Endothelial cell of umbilical vein (primary cell): ENCODE measurements around the gene GMPPB. TPM values are rescaled to one million over a fixed set of nuclear protein-coding genes. Genes with fewer than 3 reads are reported as not detected.
A peak's percentile ranks its signal among the peaks of the same experiment; 100 is the strongest.
"Not testable (repeated sequence)": the region's sequence is repeated elsewhere in the genome, so short reads cannot be mapped to it uniquely, and the experiment has no call there.

ENCODE experiments used
- BruUV-seq: library from RNA; stranded (reverse); fragments of 400-500 nt; replicated peaks from 2 replicates; lab custom pipeline; 2021; lab: Mats Ljungman, UMichigan
- CTCF ChIA-PET: fragments of 300-600, 350-600 bp; sonication (Branson Sonifier 250); formaldehyde crosslinking; loops from one replicate; lab custom pipeline; 2021; ENCODE audit warnings: antibody characterized with exemption, inconsistent platforms; lab: Charles Lee
- POLR2A ChIA-PET: fragments of 300-600, 350-600 bp; sonication (Branson Sonifier 250); formaldehyde crosslinking; loops from one replicate; lab custom pipeline; 2021; ENCODE audit warnings: antibody characterized with exemption, inconsistent platforms; lab: Charles Lee
- DNase-seq: peaks from one replicate; pipeline ENCODE4 v3.0.0-alpha.2; 2011; ENCODE audit warnings: low read depth, low spot score
- FAIRE-seq: peaks from 2 replicates; lab custom pipeline; 2011; peaks lifted over from hg19 to GRCh38; lab: Jason Lieb, UNC
- H2AFZ ChIP-seq: 2 replicates; pipeline ENCODE4 v1.6.0; 2012; ENCODE audit warnings: low read depth, low read length, control low read depth, inconsistent platforms
- H3K27ac ChIP-seq: 2 replicates; pipeline ENCODE4 v1.5.1; 2011; ENCODE audit warnings: low read depth, mild to moderate bottlenecking, control low read depth, low read length, moderate library complexity; ENCODE audit not compliant: insufficient read depth
- H3K27me3 ChIP-seq, 2 experiments: 2 replicates each; pipeline versions ENCODE4 v1.6.0 to v1.6.1; 2011; ENCODE audit warnings: low read length in 2 of 2, mixed read lengths in 1 of 2; ENCODE audit not compliant: control insufficient read depth in 2 of 2, insufficient read depth in 2 of 2
- H3K36me3 ChIP-seq, 2 experiments: 2 replicates in 1 of 2; 3 replicates in 1 of 2; pipeline ENCODE4 v1.5.1; 2011; ENCODE audit warnings: low read length in 2 of 2, mild to moderate bottlenecking in 1 of 2, moderate library complexity in 1 of 2; ENCODE audit not compliant: control insufficient read depth in 2 of 2, insufficient read depth in 2 of 2; ENCODE audit errors: extremely low read depth in 1 of 2
- H3K4me1 ChIP-seq: 3 replicates; pipeline ENCODE4 v1.5.1; 2011; ENCODE audit warnings: mild to moderate bottlenecking, low read length; ENCODE audit not compliant: control insufficient read depth, insufficient read depth; ENCODE audit errors: extremely low read depth
- H3K4me2 ChIP-seq: 2 replicates; pipeline ENCODE4 v1.6.1; 2011; ENCODE audit warnings: low read length, control low read depth, mixed read lengths; ENCODE audit not compliant: insufficient read depth
- H3K4me3 ChIP-seq, 3 experiments: fragments of 200-600 bp in 1 of 3; sonication (generic), shearing (Covaris generic) in 1 of 3; replicated peaks in 1 of 3; 2 replicates each; pipeline ENCODE4 v1.5.1; 2011 to 2016; ENCODE audit warnings: control low read depth in 3 of 3, low read length in 3 of 3, mild to moderate bottlenecking in 2 of 3, inconsistent platforms in 1 of 3, low read depth in 1 of 3, moderate library complexity in 1 of 3; ENCODE audit not compliant: insufficient read depth in 1 of 3
- H3K79me2 ChIP-seq: 2 replicates; pipeline ENCODE4 v1.6.0; 2012; ENCODE audit warnings: low read length, inconsistent platforms; ENCODE audit not compliant: control insufficient read depth, insufficient read depth
- H3K9ac ChIP-seq: replicated peaks from 2 replicates; pipeline ENCODE3; 2011; ENCODE audit warnings: low read length, control low read depth; ENCODE audit not compliant: insufficient read depth; ENCODE audit errors: extremely low read depth
- H3K9me1 ChIP-seq: replicated peaks from 3 replicates; pipeline ENCODE4 v1.6.0; 2011; ENCODE audit warnings: mild to moderate bottlenecking, low read length; ENCODE audit not compliant: control insufficient read depth, insufficient read depth; ENCODE audit errors: extremely low read depth
- H3K9me3 ChIP-seq: replicated peaks from 2 replicates; pipeline ENCODE4 v1.5.1; 2012; ENCODE audit warnings: low read length, inconsistent platforms; ENCODE audit not compliant: control insufficient read depth, insufficient read depth
- H4K20me1 ChIP-seq: replicated peaks from 2 replicates; pipeline ENCODE3; 2011; ENCODE audit warnings: mild to moderate bottlenecking, low read length; ENCODE audit not compliant: control insufficient read depth, insufficient read depth; ENCODE audit errors: extremely low read depth
- EZH2 ChIP-seq: IDR thresholded peaks from 2 replicates; pipeline ENCODE4 v1.6.1; 2012; ENCODE audit warnings: borderline replicate concordance, low read depth, mild to moderate bottlenecking, moderate library complexity, low read length, inconsistent platforms; ENCODE audit not compliant: severe bottlenecking
- JUN ChIP-seq: IDR thresholded peaks from 2 replicates; pipeline ENCODE4 v1.6.1; 2011; ENCODE audit warnings: borderline replicate concordance, low read depth; ENCODE audit not compliant: insufficient read length, insufficient read depth
- MYC ChIP-seq: IDR thresholded peaks from one replicate; pipeline ENCODE4 v1.6.1; 2011; ENCODE audit warnings: mild to moderate bottlenecking, low read depth, low read length
- POLR2A ChIP-seq: IDR thresholded peaks from 2 replicates; pipeline ENCODE4 v1.6.1; 2012; ENCODE audit warnings: low read depth, mild to moderate bottlenecking, control low read depth, low read length
- POLR2AphosphoS5 ChIP-seq: IDR thresholded peaks from 2 replicates; pipeline ENCODE4 v1.6.1; 2012; ENCODE audit warnings: low read depth, mild to moderate bottlenecking, control low read depth, low read length, moderate library complexity; ENCODE audit not compliant: insufficient read depth
- dilution Hi-C: fragments of 300-500 bp; cut with MboI; formaldehyde crosslinking; loops from one replicate; pipeline ENCODE4 v1.15.0; 2019; ENCODE audit warnings: low sequenced_read_pairs; ENCODE audit not compliant: extremely low pct_ligation_motif_present
- intact Hi-C: fragments of 100-400 bp; cut with micrococcal nuclease; formaldehyde crosslinking; loops from one replicate; pipeline ENCODE4 v1.10.0; 2022
- polyA plus RNA-seq, 4 experiments: library from polyadenylated mRNA; depleted of rRNA in 3 of 4; stranded (reverse) in 3 of 4; unstranded in 1 of 4; fragments of >200 nt; gene quantifications; 2 replicates each; pipeline versions ENCODE4 v1.2.1 to v1.2.3, GENCODE V29; 2011 to 2012; ENCODE audit warnings: missing spikeins in 1 of 4
- total RNA-seq: library from RNA; stranded (reverse); gene quantifications from 2 replicates; pipeline ENCODE4 v1.2.3, GENCODE V29; 2021
- TF ChIP-seq, protein P1 (sequence below), 2 donors: IDR thresholded peaks; 1 replicate in 1 of 2; 2 replicates in 1 of 2; pipeline ENCODE4 v1.5.1; 2011; ENCODE audit warnings: low read length in 2 of 2, mild to moderate bottlenecking in 2 of 2, moderate library complexity in 2 of 2, control low read depth in 1 of 2, inconsistent platforms in 1 of 2, low read depth in 1 of 2; ENCODE audit not compliant: insufficient read depth in 1 of 2; ENCODE audit errors: extremely low read depth in 1 of 2

The GMPPB gene
- total and polyA plus RNA-seq, 2 donors (not counting 3 experiments of a cell fraction or from before 2014, with no cell fraction given): 52.5 to 62.0 TPM

DNA sequence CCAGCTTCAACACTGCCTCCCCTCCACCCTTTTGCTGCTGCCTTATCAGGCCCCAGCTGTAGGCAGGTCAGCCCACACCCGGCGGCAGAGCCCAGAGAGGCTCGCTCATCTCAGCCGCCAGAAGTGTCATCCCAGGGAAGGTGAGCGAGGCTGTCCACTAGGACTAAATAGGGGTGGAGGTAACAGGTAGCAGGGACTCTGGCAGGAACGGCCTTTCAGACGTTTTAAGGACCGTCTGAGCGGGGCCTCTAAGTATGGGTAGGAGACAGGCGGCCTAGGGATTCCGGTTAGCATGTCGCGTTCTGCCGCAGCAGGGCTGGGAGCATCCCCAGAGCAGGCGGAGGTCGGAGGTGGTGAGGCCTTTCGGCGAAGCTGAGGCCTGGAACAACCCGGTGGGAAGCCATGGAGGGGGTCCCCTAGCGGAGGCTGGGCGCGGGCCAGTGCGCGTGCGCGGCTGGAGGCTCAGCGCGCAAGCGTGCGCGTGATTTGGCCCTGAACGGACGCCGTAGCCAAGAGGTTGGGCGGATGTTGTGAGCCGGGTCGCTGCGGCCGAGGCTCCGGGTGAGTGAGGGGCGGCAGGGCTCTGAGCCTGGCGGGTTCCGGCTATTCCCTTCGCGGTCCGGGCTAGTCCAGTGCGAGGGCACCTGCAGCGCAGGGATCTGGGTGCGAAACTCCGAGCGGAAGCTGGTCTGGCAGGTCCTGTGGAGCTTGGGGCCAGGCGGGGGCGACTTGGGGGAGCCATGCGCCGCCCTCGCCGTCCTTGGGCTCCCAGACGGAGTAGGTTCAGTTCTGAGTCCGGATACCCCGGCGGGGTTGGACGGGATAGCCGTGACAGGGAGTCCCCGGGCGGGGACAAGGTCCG, 34.5 kb downstream of the GMPPB start, which contains the start of the genes MST1 and RNF123:
Gene MST1, minus strand, starts transcription at position 429 of the 862 bp plus-strand sequence. CDS start 783 bp downstream, outside the sequence.
Gene RNF123, plus strand, starts transcription at position 512 of the 862 bp plus-strand sequence. CDS start 1,609 bp downstream, outside the sequence.
- POLR2A ChIA-PET: no interaction called here
- peaks cover 0 to 2% of the 10 kb centered on the region in 2 experiments for H3K27me3 ChIP-seq
- H4K20me1 ChIP-seq: no peaks in the 10 kb centered on the region
- dilution Hi-C loops (no loop called here), intact Hi-C loops (loop anchor here (1.0 kb wide), 1 partner anchor 15 kb away; the partner anchor contains the start of gene APEH)
- H3K9me1 ChIP-seq: no peaks in the 10 kb centered on the region
- peak within 1 kb of the TSS; percentile 94 for H3K4me2 ChIP-seq
- peak within 1 kb of the TSS; percentile 92 for H2AFZ ChIP-seq
- H3K79me2 ChIP-seq: peaks cover 8% of the 10 kb centered on the region
- BruUV-seq: TSS peak; percentile 91
- DNase-seq (peak; percentile 92), FAIRE-seq (peak; percentile 89)
- H3K9ac ChIP-seq: peak within 1 kb of the TSS; percentile 85
- H3K4me1 ChIP-seq: peaks cover 9% of the 10 kb centered on the region
- peak within 1 kb of the TSS; percentile 65 to 99 (median 81) for H3K4me3 ChIP-seq
- peak within 1 kb of the TSS; percentile 20 for H3K27ac ChIP-seq
- H3K36me3 ChIP-seq: no peaks in the 10 kb centered on the region
- H3K9me3 ChIP-seq: no peaks in the 10 kb centered on the region
- CTCF ChIA-PET: interaction anchor here (1.0 kb wide), 1 partner anchor 150 kb away, joined by 4 read pairs; no protein-coding TSS in a partner anchor
- TF ChIP-seq EZH2 (no peak), POLR2AphosphoS5 (peak; percentile 87), POLR2A (peak; percentile 64), JUN (no peak), MYC (no peak)
- TF ChIP-seq, protein P1, sequence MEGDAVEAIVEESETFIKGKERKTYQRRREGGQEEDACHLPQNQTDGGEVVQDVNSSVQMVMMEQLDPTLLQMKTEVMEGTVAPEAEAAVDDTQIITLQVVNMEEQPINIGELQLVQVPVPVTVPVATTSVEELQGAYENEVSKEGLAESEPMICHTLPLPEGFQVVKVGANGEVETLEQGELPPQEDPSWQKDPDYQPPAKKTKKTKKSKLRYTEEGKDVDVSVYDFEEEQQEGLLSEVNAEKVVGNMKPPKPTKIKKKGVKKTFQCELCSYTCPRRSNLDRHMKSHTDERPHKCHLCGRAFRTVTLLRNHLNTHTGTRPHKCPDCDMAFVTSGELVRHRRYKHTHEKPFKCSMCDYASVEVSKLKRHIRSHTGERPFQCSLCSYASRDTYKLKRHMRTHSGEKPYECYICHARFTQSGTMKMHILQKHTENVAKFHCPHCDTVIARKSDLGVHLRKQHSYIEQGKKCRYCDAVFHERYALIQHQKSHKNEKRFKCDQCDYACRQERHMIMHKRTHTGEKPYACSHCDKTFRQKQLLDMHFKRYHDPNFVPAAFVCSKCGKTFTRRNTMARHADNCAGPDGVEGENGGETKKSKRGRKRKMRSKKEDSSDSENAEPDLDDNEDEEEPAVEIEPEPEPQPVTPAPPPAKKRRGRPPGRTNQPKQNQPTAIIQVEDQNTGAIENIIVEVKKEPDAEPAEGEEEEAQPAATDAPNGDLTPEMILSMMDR (IDR thresholded peaks at IDR 0.05; ENCODE audit: extremely low read depth in 1 of 2, insufficient read depth in 1 of 2, low read depth in 1 of 2, low read length in 2 of 2): peak; percentile 9 to 41

DNA sequence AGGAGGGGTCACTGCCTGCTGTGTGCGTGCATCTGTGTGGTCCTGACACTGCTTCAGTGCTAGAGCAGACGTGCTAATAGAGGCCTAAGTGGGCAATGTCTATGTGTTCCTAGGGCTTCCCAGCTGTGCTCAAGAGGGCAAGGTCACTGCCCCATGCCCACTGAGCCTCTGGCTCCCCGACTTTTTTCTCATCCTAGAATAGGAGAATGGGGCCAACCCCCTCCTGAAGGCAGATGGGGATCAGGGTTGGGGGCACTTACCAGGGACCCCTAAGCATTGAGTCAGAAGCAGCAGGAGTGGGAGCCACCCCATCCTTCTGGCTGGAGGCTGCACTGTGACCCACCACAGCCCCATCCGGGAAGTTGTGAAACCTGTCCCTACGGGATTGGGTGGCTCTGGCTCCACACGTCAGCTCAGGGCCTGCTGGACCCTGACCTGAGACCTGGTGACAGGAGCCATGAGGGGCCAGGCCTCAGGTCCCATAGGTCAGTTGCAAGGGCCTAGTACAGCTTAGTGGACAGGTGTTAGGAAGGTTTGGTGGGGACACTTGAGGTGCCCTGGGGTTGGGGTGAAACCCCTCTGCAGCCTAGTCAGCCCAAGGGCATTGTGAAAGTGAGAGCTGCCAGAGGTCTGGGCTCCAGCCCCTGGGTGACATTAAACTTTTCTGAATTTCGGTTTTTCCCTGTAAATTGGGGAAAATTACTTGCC, 35.3 kb downstream of the GMPPB start:
- DNase-seq, CTCF ChIA-PET, H3K27ac ChIP-seq, H3K79me2 ChIP-seq, H3K36me3 ChIP-seq, dilution Hi-C loops, H3K9me1 ChIP-seq, POLR2A ChIA-PET, H3K9me3 ChIP-seq, H3K27me3 ChIP-seq, H3K4me1 ChIP-seq, H4K20me1 ChIP-seq, H3K9ac ChIP-seq, FAIRE-seq, BruUV-seq: not testable (repeated sequence)
- Histone ChIP-seq H3K4me3 (peak overlapping the region in 1 of 3 experiments; percentile 81), H3K4me2 (peak overlapping the region; percentile 70), H2AFZ (peak overlapping the region; percentile 92)
- intact Hi-C loops: loop anchor here (1.0 kb wide), 1 partner anchor 14 kb away; the partner anchor contains the start of gene APEH
